GM21423 (cell line): ENCODE results near the gene TMEM35B.
"Not testable (repeated sequence)": the region's sequence is repeated elsewhere in the genome, so short reads cannot be mapped to it uniquely, and the experiment has no call there.

Experiments used
- ATAC-seq: cut with Tn5 transposase; IDR thresholded peaks from one replicate; pipeline ENCODE4 v1.9.1; 2021; ENCODE audit warnings: mild to moderate bottlenecking, moderate library complexity; ENCODE audit not compliant: unreplicated experiment

Gene TMEM35B

GRCh38 chr1:34976384-34977209 lies 8.6 kb downstream of the TMEM35B start:
- no peak for ATAC-seq

- no peak for ATAC-seq
These were observed 9.4 kb downstream of the TMEM35B start for GRCh38 chr1:34975771-34976170.

- no peak for ATAC-seq
These were observed 9.8 kb downstream of the TMEM35B start for GRCh38 chr1:34975338-34975737.

- ATAC-seq, result no peak
These were observed 10.5 kb downstream of the TMEM35B start for GRCh38 chr1:34974626-34975025.

GRCh38 chr1:34973326-34973725 lies 11.8 kb downstream of the TMEM35B start:
- no peak for ATAC-seq

GRCh38 chr1:34970829-34971228 lies 14.3 kb downstream of the TMEM35B start:
- ATAC-seq, result no peak

- ATAC-seq, result no peak
These were observed 14.9 kb downstream of the TMEM35B start for GRCh38 chr1:34970220-34970735.

- not testable (repeated sequence) for ATAC-seq
These were observed 16.9 kb downstream of the TMEM35B start for GRCh38 chr1:34968297-34968696.

- ATAC-seq, result not testable (repeated sequence)
These were observed 17.5 kb downstream of the TMEM35B start for GRCh38 chr1:34967672-34968071.

- no peak for ATAC-seq
These were observed 19.6 kb downstream of the TMEM35B start for GRCh38 chr1:34965597-34965996.

GRCh38 chr1:34950428-34950827 lies 34.7 kb downstream of the TMEM35B start:
- no peak for ATAC-seq

GRCh38 chr1:34948739-34949138 lies 36.4 kb downstream of the TMEM35B start:
- not testable (repeated sequence) for ATAC-seq

- ATAC-seq, result not testable (repeated sequence)
These were observed 37.4 kb downstream of the TMEM35B start for GRCh38 chr1:34947641-34948314.

- no peak for ATAC-seq
These were observed 38.9 kb downstream of the TMEM35B start for GRCh38 chr1:34946211-34946610.

- not testable (repeated sequence) for ATAC-seq
These were observed 43.3 kb downstream of the TMEM35B start for GRCh38 chr1:34941798-34942197.
